ENCODE data around the gene MGAT1.

DNA sequence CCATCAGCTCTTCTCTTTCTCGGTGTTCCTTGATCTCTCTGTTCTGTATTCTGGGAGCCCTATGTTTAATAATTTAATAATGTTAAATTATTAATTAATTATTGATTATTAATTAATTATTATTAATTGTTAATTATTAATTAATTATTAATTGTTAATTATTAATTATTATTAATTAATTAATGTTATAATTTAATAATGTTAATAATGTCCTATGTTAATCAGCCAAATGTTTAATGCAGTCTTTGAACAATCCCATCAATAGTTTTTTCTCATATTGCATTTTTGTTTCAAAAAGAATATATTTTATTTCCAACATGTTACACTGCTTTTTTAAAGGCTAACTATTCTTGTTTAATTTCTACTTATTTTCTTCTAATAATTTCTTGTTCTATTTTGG, 26.2 kb downstream of the MGAT1 start:
- no peak for TF ChIP-seq CTCF (IDR thresholded peaks at IDR 0.05; ENCODE audit: low read depth, low read length)
- TF ChIP-seq EZH2phosphoT487 (IDR thresholded peaks at IDR 0.05; ENCODE audit: low read depth), result no peak

Data from OCI-LY3 (cell line).